Measurements from ENCODE around the gene CERCAM.

The CERCAM gene

GRCh38 chr9:128390150-128390812, 30.4 kb upstream of the CERCAM start:
- Histone ChIP-seq H3K36me3 (ENCODE audit: control insufficient read depth in 2 of 2, insufficient read depth in 1 of 2, low read length in 2 of 2) (peaks cover 0 to 49% of the 10 kb centered on the region in 2 experiments; a peak in 1 of 3 replicates), H3K4me1 (ENCODE audit: control insufficient read depth, insufficient read depth, low read length) (no peaks in the 10 kb centered on the region), H3K27ac (ENCODE audit: extremely low read depth, low read depth, low read length) (no peak overlapping the region), H3K4me3 (ENCODE audit: low read depth, low read length) (no peak overlapping the region), H3K9me3 (ENCODE audit: control insufficient read depth, insufficient read depth, low read depth, low read length) (no peaks in the 10 kb centered on the region)
- ChIA-PET POLR2A (interaction anchor here (0.6 to 1.7 kb wide), 3 partner anchors 19 to 413 kb away, joined by 3 to 8 read pairs (median 3); partner anchors contain the start of gene URM1), CTCF (no interaction called here)
- no peak for TF ChIP-seq ZBTB1 (tag by site-specific recombination; IDR thresholded peaks at IDR 0.05)
- no peak for TF ChIP-seq ZNF600 (tag by site-specific recombination; IDR thresholded peaks at IDR 0.05)
- no peak for TF ChIP-seq ZNF560 (tag by site-specific recombination; IDR thresholded peaks at IDR 0.05; ENCODE audit: borderline replicate concordance)
- TF ChIP-seq ZNF610 (tag by site-specific recombination; IDR thresholded peaks at IDR 0.05; ENCODE audit: borderline replicate concordance) = no peak
- no peak for TF ChIP-seq EGR2 (tag by site-specific recombination; IDR thresholded peaks at IDR 0.05; ENCODE audit: low read depth)
- TF ChIP-seq GLI2 (tag by site-specific recombination; IDR thresholded peaks at IDR 0.05; ENCODE audit: borderline replicate concordance, low read depth) = no peak
- no peak for TF ChIP-seq GLIS2 (tag by site-specific recombination; IDR thresholded peaks at IDR 0.05)
- TF ChIP-seq ZNF677 (tag by site-specific recombination; IDR thresholded peaks at IDR 0.05) = no peak
- no peak for TF ChIP-seq RBAK (tag by site-specific recombination; IDR thresholded peaks at IDR 0.05)
- TF ChIP-seq SALL2 (tag by site-specific recombination; IDR thresholded peaks at IDR 0.05; ENCODE audit: borderline replicate concordance) = no peak
- TF ChIP-seq ZNF747 (tag by site-specific recombination; IDR thresholded peaks at IDR 0.05) = no peak
- TF ChIP-seq PATZ1 (tag by site-specific recombination; IDR thresholded peaks at IDR 0.05) = no peak
- TF ChIP-seq ZNF48 (tag by site-specific recombination; IDR thresholded peaks at IDR 0.05) = no peak
- no peak for TF ChIP-seq ZNF645 (tag by site-specific recombination; IDR thresholded peaks at IDR 0.05)

DNA sequence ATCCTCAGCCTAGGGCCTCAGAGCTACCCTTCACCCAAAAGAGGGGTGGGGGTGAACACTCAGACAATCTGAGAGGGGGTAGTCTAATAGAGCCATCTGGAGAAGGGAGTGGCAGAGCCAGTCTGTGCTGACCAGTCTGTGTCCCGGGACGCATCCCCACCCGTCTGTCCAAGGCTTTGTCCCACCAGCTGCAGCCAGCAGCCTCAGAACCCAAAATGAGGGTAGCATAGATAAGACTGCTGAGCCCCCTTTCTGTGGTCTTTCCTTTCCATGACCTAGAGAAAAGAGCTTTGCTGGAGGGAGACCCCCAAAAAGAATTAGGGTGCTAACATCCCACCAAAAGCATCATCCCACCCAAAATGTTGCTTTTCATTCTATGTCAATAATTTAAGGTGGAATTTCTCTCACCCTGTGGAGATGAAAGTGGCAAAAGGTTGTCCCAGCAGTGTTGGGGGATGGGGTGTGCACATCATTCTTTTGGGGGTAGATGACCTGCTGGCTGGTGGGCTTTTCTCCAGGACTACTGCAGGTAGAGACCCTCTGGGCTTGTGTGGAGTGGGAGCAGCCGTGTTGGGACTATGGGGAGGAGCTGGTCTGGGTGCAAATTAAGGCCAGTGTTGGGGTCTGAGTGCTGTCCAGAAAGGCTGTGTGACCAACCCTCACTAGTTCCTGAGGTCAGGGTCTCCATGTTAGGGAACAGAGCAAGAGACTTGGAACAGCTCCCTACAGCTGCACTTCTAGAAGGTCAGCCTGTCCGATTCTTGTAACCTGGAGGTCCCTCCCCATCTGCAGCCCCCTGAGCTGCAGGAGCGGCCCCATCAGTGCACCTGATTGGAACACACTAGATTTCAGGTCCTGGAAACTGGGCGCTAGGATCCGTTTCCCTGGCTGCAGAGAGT, 29.6 kb upstream of the CERCAM start:
- H3K4me1 ChIP-seq (ENCODE audit: control insufficient read depth, insufficient read depth, low read length) = no peaks in the 10 kb centered on the region
- no peak overlapping the region for H3K27ac ChIP-seq (ENCODE audit: extremely low read depth, low read depth, low read length)
- H3K4me3 ChIP-seq (ENCODE audit: low read depth, low read length) = no peak overlapping the region
- H3K36me3 ChIP-seq (ENCODE audit: control insufficient read depth in 2 of 2, insufficient read depth in 1 of 2, low read length in 2 of 2) = peaks cover 0 to 42% of the 10 kb centered on the region in 2 experiments; a peak in 1 of 3 replicates
- ChIA-PET CTCF (no interaction called here), POLR2A (interaction anchor here (1.0 to 1.7 kb wide), 2 partner anchors 20 to 192 kb away, joined by 3 to 8 read pairs; partner anchors contain the start of gene URM1)
- H3K9me3 ChIP-seq (ENCODE audit: control insufficient read depth, insufficient read depth, low read depth, low read length) = no peaks in the 10 kb centered on the region
- TF ChIP-seq HIC1 (tag by site-specific recombination; IDR thresholded peaks at IDR 0.05) (no peak), GFI1B (tag by site-specific recombination; IDR thresholded peaks at IDR 0.05) (no peak), PRDM2 (tag by site-specific recombination; IDR thresholded peaks at IDR 0.05; ENCODE audit: borderline replicate concordance) (no peak), ZNF202 (tag by site-specific recombination; IDR thresholded peaks at IDR 0.05; ENCODE audit: borderline replicate concordance) (no peak), ZNF621 (tag by site-specific recombination; IDR thresholded peaks at IDR 0.05) (no peak), IKZF3 (tag by site-specific recombination; IDR thresholded peaks at IDR 0.05) (no peak), ZNF324 (tag by site-specific recombination; IDR thresholded peaks at IDR 0.05) (no peak), SETDB1 (IDR thresholded peaks at IDR 0.05; ENCODE audit: insufficient read length, low read length) (no peak)

Measured in HEK293 (cell line).